ENCODE data around the gene DUSP23. TPM values are rescaled to one million over a fixed set of nuclear protein-coding genes. Genes with fewer than 3 reads are reported as not detected.

Gene DUSP23
- total RNA-seq, 1 experiment from 2014 or later: 35.2 TPM

DNA sequence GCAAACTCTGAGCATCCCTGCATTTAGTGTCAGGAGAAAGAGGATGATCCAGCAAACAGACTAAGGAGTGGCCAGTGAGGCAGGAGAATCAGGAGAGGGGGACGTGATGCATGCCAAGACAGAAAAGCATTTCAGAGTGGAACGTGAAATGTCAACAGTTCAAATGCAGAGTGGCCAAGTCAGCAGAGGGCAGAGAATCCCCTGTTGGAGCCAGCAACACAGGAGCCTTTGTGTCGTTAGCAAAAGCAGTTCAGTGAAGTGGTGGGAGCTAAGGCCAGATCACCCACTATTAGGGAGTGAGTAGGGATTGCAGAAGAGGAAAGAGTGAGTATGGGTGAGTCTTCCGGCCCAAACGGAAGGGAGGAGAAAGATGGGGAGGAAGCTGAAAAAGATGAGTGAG is 14.8 kb downstream of the DUSP23 start (continued):
- TF ChIP-seq, protein P1, sequence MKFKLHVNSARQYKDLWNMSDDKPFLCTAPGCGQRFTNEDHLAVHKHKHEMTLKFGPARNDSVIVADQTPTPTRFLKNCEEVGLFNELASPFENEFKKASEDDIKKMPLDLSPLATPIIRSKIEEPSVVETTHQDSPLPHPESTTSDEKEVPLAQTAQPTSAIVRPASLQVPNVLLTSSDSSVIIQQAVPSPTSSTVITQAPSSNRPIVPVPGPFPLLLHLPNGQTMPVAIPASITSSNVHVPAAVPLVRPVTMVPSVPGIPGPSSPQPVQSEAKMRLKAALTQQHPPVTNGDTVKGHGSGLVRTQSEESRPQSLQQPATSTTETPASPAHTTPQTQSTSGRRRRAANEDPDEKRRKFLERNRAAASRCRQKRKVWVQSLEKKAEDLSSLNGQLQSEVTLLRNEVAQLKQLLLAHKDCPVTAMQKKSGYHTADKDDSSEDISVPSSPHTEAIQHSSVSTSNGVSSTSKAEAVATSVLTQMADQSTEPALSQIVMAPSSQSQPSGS (CRISPR knock-in tag; IDR thresholded peaks at IDR 0.05; ENCODE audit: borderline replicate concordance, low read depth): no peak
- no peak for TF ChIP-seq GRHL2 (CRISPR knock-in tag; IDR thresholded peaks at IDR 0.05; ENCODE audit: insufficient replicate concordance, severe bottlenecking)
- TF ChIP-seq SOX15 (CRISPR knock-in tag; IDR thresholded peaks at IDR 0.05): no peak
- TF ChIP-seq RORB (CRISPR knock-in tag; IDR thresholded peaks at IDR 0.05): no peak
- TF ChIP-seq NR1H2 (CRISPR knock-in tag; IDR thresholded peaks at IDR 0.05): no peak
- no peak for TF ChIP-seq ZNF232 (CRISPR knock-in tag; IDR thresholded peaks at IDR 0.05)

DNA sequence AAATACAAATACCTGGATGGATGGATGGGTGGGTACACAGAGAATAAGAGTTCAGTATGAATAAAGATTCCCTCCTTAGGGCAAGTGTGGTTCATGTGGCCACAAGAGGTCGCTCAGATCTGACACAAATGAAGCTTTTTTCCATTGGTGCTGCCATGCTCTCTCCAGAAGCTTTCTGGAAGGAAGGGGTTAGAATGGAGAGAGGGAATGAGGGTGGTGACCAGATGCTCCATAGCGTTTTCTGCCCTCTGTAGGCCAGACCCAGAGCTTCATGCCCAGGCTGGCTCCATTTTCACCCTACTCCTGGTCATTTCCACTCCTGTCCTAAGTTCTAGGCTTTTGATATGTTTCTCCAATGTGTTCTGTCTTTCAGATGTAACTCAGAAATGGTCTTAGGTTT is 18.1 kb downstream of the DUSP23 start:
- Mint-ChIP-seq H3K4me1 (no peaks in the 10 kb centered on the region), H3K27ac (no peak overlapping the region), H3K36me3 (no peaks in the 10 kb centered on the region), H3K4me3 (no peak overlapping the region), H3K27me3 (ENCODE audit: low read depth) (peaks cover 3% of the 10 kb centered on the region), H3K9me3 (no peaks in the 10 kb centered on the region)
- DNase-seq (ENCODE audit: low spot score) (peak; percentile 66), ATAC-seq (peak; percentile 99)
- POLR2A ChIA-PET: no interaction called here
- TF ChIP-seq, protein P2, sequence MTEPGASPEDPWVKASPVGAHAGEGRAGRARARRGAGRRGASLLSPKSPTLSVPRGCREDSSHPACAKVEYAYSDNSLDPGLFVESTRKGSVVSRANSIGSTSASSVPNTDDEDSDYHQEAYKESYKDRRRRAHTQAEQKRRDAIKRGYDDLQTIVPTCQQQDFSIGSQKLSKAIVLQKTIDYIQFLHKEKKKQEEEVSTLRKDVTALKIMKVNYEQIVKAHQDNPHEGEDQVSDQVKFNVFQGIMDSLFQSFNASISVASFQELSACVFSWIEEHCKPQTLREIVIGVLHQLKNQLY (CRISPR knock-in tag; IDR thresholded peaks at IDR 0.05): no peak
- TF ChIP-seq, protein P3, sequence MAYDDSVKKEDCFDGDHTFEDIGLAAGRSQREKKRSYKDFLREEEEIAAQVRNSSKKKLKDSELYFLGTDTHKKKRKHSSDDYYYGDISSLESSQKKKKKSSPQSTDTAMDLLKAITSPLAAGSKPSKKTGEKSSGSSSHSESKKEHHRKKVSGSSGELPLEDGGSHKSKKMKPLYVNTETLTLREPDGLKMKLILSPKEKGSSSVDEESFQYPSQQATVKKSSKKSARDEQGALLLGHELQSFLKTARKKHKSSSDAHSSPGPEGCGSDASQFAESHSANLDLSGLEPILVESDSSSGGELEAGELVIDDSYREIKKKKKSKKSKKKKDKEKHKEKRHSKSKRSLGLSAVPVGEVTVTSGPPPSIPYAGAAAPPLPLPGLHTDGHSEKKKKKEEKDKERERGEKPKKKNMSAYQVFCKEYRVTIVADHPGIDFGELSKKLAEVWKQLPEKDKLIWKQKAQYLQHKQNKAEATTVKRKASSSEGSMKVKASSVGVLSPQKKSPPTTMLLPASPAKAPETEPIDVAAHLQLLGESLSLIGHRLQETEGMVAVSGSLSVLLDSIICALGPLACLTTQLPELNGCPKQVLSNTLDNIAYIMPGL (CRISPR knock-in tag; IDR thresholded peaks at IDR 0.05): 0 out of 2 replicates have a peak, but pooled peaks have one; percentile 24
- TF ChIP-seq, protein P4, sequence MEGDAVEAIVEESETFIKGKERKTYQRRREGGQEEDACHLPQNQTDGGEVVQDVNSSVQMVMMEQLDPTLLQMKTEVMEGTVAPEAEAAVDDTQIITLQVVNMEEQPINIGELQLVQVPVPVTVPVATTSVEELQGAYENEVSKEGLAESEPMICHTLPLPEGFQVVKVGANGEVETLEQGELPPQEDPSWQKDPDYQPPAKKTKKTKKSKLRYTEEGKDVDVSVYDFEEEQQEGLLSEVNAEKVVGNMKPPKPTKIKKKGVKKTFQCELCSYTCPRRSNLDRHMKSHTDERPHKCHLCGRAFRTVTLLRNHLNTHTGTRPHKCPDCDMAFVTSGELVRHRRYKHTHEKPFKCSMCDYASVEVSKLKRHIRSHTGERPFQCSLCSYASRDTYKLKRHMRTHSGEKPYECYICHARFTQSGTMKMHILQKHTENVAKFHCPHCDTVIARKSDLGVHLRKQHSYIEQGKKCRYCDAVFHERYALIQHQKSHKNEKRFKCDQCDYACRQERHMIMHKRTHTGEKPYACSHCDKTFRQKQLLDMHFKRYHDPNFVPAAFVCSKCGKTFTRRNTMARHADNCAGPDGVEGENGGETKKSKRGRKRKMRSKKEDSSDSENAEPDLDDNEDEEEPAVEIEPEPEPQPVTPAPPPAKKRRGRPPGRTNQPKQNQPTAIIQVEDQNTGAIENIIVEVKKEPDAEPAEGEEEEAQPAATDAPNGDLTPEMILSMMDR (IDR thresholded peaks at IDR 0.05): peak; percentile 48
- TF ChIP-seq ZNF396 (CRISPR knock-in tag; IDR thresholded peaks at IDR 0.05; ENCODE audit: borderline replicate concordance) (peak; percentile 14; the same call in 1 of the 2 replicates), ZNF263 (CRISPR knock-in tag; IDR thresholded peaks at IDR 0.05; ENCODE audit: low read depth) (no peak), CBFB (CRISPR knock-in tag; IDR thresholded peaks at IDR 0.05; ENCODE audit: low read depth) (no peak)
- CTCF ChIA-PET: interaction anchor here (0.6 to 4.1 kb wide), 57 partner anchors 9 to 666 kb away, joined by 3 to 174 read pairs (median 5); partner anchors contain the start of genes CFAP45, DUSP23, IGSF9 and TAGLN2

DNA sequence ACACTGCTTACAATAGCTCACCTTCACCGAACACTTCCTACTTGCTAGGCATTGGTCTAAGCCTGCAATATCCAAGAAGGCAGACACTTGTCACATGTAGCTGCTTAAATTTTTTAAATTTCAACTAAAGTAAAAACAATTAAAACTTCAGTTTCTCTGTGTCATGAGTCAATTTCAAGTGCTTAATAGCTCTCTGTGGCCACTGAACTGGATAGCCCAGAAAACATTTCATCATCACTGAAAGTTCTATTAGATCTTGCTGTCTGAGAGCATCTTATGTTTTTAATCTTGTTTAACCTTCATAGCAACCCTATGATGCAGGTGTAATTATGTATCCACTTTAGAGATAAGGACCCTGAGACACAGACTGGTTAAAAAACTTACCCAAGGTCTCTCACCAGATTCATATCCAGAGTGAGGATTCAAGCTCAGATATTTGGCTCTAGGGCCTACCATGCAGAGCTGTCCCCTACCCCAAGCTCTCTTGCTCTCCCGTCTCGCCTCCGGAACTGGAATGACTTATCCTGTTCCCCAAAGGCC is 18.8 kb downstream of the DUSP23 start:
- TF ChIP-seq ZNF416 (CRISPR knock-in tag; IDR thresholded peaks at IDR 0.05) (no peak), NR3C1 (CRISPR knock-in tag; conservative IDR thresholded peaks at IDR 0.05; ENCODE audit: low read depth) (no peak), NR2C2 (CRISPR knock-in tag; IDR thresholded peaks at IDR 0.05) (no peak)
- TF ChIP-seq, protein P5, sequence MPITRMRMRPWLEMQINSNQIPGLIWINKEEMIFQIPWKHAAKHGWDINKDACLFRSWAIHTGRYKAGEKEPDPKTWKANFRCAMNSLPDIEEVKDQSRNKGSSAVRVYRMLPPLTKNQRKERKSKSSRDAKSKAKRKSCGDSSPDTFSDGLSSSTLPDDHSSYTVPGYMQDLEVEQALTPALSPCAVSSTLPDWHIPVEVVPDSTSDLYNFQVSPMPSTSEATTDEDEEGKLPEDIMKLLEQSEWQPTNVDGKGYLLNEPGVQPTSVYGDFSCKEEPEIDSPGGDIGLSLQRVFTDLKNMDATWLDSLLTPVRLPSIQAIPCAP (CRISPR knock-in tag; IDR thresholded peaks at IDR 0.05): no peak
- TF ChIP-seq, protein P6, sequence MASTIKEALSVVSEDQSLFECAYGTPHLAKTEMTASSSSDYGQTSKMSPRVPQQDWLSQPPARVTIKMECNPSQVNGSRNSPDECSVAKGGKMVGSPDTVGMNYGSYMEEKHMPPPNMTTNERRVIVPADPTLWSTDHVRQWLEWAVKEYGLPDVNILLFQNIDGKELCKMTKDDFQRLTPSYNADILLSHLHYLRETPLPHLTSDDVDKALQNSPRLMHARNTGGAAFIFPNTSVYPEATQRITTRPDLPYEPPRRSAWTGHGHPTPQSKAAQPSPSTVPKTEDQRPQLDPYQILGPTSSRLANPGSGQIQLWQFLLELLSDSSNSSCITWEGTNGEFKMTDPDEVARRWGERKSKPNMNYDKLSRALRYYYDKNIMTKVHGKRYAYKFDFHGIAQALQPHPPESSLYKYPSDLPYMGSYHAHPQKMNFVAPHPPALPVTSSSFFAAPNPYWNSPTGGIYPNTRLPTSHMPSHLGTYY (CRISPR knock-in tag; IDR thresholded peaks at IDR 0.05): no peak
- DNase-seq (ENCODE audit: low spot score) (no peak), ATAC-seq (no peak)
- ChIA-PET POLR2A (no interaction called here), CTCF (interaction anchor here (0.6 to 4.1 kb wide), 59 partner anchors 9 to 667 kb away, joined by 3 to 174 read pairs (median 4); partner anchors contain the start of genes CFAP45, DUSP23, IGSF9 and TAGLN2)
- Mint-ChIP-seq H3K36me3 (no peaks in the 10 kb centered on the region), H3K27ac (no peak overlapping the region), H3K27me3 (ENCODE audit: low read depth) (peaks cover 3% of the 10 kb centered on the region), H3K4me1 (no peaks in the 10 kb centered on the region), H3K4me3 (no peak overlapping the region), H3K9me3 (no peaks in the 10 kb centered on the region)

Measured in WTC11 (cell line).